Transverse colon (tissue), 3 donors: ENCODE measurements around the gene RGL4.

ENCODE experiments used
- CTCF ChIP-seq, 5 experiments: fragments of 200-600 bp in 3 of 5; fragments of 450-650 bp in 2 of 5; sonication (generic) in 3 of 5; IDR thresholded peaks; 1 replicate in 2 of 5; 2 replicates in 3 of 5; pipeline ENCODE4 v1.5.1; 2016 to 2017; ENCODE audit warnings: antibody characterized with exemption in 5 of 5, inconsistent platforms in 3 of 5, mild to moderate bottlenecking in 2 of 5, moderate library complexity in 1 of 5
- POLR2A ChIP-seq: fragments of 450-650 bp; IDR thresholded peaks from one replicate; pipeline ENCODE4 v1.6.1; 2016; ENCODE audit warnings: antibody characterized with exemption, mild to moderate bottlenecking, moderate library complexity

GRCh38 chr22:23675502-23676415 lies 15.1 kb upstream of the RGL4 start:
- TF ChIP-seq CTCF (IDR thresholded peaks at IDR 0.05) (no peak), POLR2A (no peak)
